ENCODE results near the gene DELE1. TPM values are rescaled to one million over a fixed set of nuclear protein-coding genes. Genes with fewer than 3 reads are reported as not detected.

The DELE1 gene
- total RNA-seq, 4 donors from 2014 or later, result 42.5 to 99.6 (median 59.9) TPM

- WGBS, result 72% methylated on average over 7 of the region's 7 CpGs
- no peak overlapping the region for H3K4me3 ChIP-seq
- TF ChIP-seq EP300 (IDR thresholded peaks at IDR 0.05), result no peak
- TF ChIP-seq CTCF (IDR thresholded peaks at IDR 0.05), result no peak
- no peak for TF ChIP-seq POLR2A (IDR thresholded peaks at IDR 0.05)
- TF ChIP-seq POLR2AphosphoS5 (IDR thresholded peaks at IDR 0.05), result no peak
- H3K4me1 ChIP-seq, result peaks cover 25% of the 10 kb centered on the region
- DNase-seq (ENCODE audit: low spot score in 2 of 2), result no peak
- no peak overlapping the region for H3K27ac ChIP-seq
- H3K27me3 ChIP-seq, result no peaks in the 10 kb centered on the region
- H3K36me3 ChIP-seq, result no peaks in the 10 kb centered on the region
- no peaks in the 10 kb centered on the region for H3K9me3 ChIP-seq
Observed at GRCh38 chr5:141965071-141965470, 41.4 kb downstream of the DELE1 start.

GRCh38 chr5:141966275-141966962, 42.7 kb downstream of the DELE1 start:
- TF ChIP-seq POLR2AphosphoS5 (IDR thresholded peaks at IDR 0.05) (no peak), POLR2A (IDR thresholded peaks at IDR 0.05) (no peak), EP300 (IDR thresholded peaks at IDR 0.05) (no peak), CTCF (IDR thresholded peaks at IDR 0.05) (no peak)
- Histone ChIP-seq H3K4me3 (no peak overlapping the region), H3K4me1 (peaks cover 26% of the 10 kb centered on the region), H3K9me3 (no peaks in the 10 kb centered on the region), H3K27me3 (no peaks in the 10 kb centered on the region), H3K36me3 (no peaks in the 10 kb centered on the region), H3K27ac (no peak overlapping the region)
- WGBS, result 82% methylated on average over 4 of the region's 4 CpGs
- no peak for DNase-seq (ENCODE audit: low spot score in 2 of 2)

- WGBS, result 95% methylated on average over 2 of the region's 2 CpGs
- no peaks in the 10 kb centered on the region for H3K27me3 ChIP-seq
- H3K9me3 ChIP-seq, result no peaks in the 10 kb centered on the region
- TF ChIP-seq EP300 (IDR thresholded peaks at IDR 0.05), result no peak
- no peak for TF ChIP-seq CTCF (IDR thresholded peaks at IDR 0.05)
- TF ChIP-seq POLR2AphosphoS5 (IDR thresholded peaks at IDR 0.05), result no peak
- TF ChIP-seq POLR2A (IDR thresholded peaks at IDR 0.05), result no peak
- H3K4me1 ChIP-seq, result peaks cover 31% of the 10 kb centered on the region
- H3K36me3 ChIP-seq, result no peaks in the 10 kb centered on the region
- H3K4me3 ChIP-seq, result no peak overlapping the region
- no peak for DNase-seq (ENCODE audit: low spot score in 2 of 2)
- H3K27ac ChIP-seq, result no peak overlapping the region
Observed at GRCh38 chr5:141966963-141967333, 43.3 kb downstream of the DELE1 start.

- peak; percentile 95 for DNase-seq (ENCODE audit: low spot score in 2 of 2)
- Histone ChIP-seq H3K36me3 (peaks cover 15% of the 10 kb centered on the region), H3K27me3 (no peaks in the 10 kb centered on the region), H3K9me3 (no peaks in the 10 kb centered on the region), H3K4me1 (peaks cover 31% of the 10 kb centered on the region), H3K27ac (peak within 1 kb of the TSS; percentile 99), H3K4me3 (peak within 1 kb of the TSS; percentile 88)
- peak; percentile 50 to 91 (median 91) for TF ChIP-seq POLR2AphosphoS5 (IDR thresholded peaks at IDR 0.05)
- TF ChIP-seq POLR2A (IDR thresholded peaks at IDR 0.05), result peak in 1 of 2 donors; percentile 93
- TF ChIP-seq EP300 (IDR thresholded peaks at IDR 0.05), result no peak
- TF ChIP-seq CTCF (IDR thresholded peaks at IDR 0.05), result peak; percentile 90 to 100
- 0% methylated on average over 32 of the region's 63 CpGs for WGBS
Observed at GRCh38 chr5:141968914-141969608, 45.4 kb downstream of the DELE1 start, which contains the start of gene RNF14. Gene RNF14, plus strand, starts transcription at chr5:141969105. Its CDS starts 4,484 bp downstream, at chr5:141973589.

Data from suprapubic skin (tissue), 4 donors.